HepG2 (cell line): ENCODE measurements around the gene CARMIL3. TPM values are rescaled to one million over a fixed set of nuclear protein-coding genes. Genes with fewer than 3 reads are reported as not detected.

Experiments
- AGO2 ChIP-seq: fragments of 200-400 bp; formaldehyde crosslinking; optimal IDR thresholded peaks from 2 replicates; pipeline ENCODE3; 2017; ENCODE audit warnings: mild to moderate bottlenecking, low read depth, low read length, moderate library complexity
- CREB1 ChIP-seq, 2 experiments: fragments of 450-650 bp in 1 of 2; IDR thresholded peaks; 2 replicates each; pipeline ENCODE4 v1.6.1; 2016 to 2017; ENCODE audit warnings: control low read depth in 1 of 2, mild to moderate bottlenecking in 1 of 2, missing compliant biosample characterization in 1 of 2, missing genetic modification characterization in 1 of 2
- MTA1 ChIP-seq: sonication (generic); formaldehyde crosslinking; IDR thresholded peaks from 2 replicates; pipeline ENCODE4 v1.4.0; 2020; ENCODE audit warnings: missing genetic modification reagents, mild to moderate bottlenecking, borderline replicate concordance
- NR2F1 ChIP-seq, 2 experiments: fragments of 450-650 bp in 1 of 2; formaldehyde crosslinking in 1 of 2; IDR thresholded peaks; 2 replicates each; pipeline versions ENCODE4 v1.5.0 to v1.6.1; 2016 to 2020; ENCODE audit warnings: mild to moderate bottlenecking in 1 of 2, missing compliant biosample characterization in 1 of 2, missing genetic modification reagents in 1 of 2, moderate library complexity in 1 of 2
- PHB2 ChIP-seq: fragments of 450-650 bp; IDR thresholded peaks from 2 replicates; pipeline ENCODE4 v1.6.1; 2018; ENCODE audit not compliant: partially characterized antibody
- TBP ChIP-seq: sonication (generic); formaldehyde crosslinking; IDR thresholded peaks from 2 replicates; pipeline ENCODE4 v1.5.0; 2020; ENCODE audit warnings: missing genetic modification reagents
- ZFP1 ChIP-seq: IDR thresholded peaks from 2 replicates; pipeline ENCODE4 v1.6.1; 2016
- ZNF407 ChIP-seq: sonication (generic); formaldehyde crosslinking; IDR thresholded peaks from one replicate; pipeline ENCODE4 v1.5.1; 2020; ENCODE audit warnings: mild to moderate bottlenecking, missing genetic modification reagents; ENCODE audit errors: not compliant biosample characterization
- ZNF550 ChIP-seq: sonication (generic); formaldehyde crosslinking; IDR thresholded peaks from 2 replicates; pipeline ENCODE4 v1.4.0; 2020; ENCODE audit warnings: mild to moderate bottlenecking, missing genetic modification reagents, borderline replicate concordance
- polyA plus RNA-seq, 8 experiments: library from polyadenylated mRNA; depleted of rRNA in 3 of 8; stranded (reverse) in 7 of 8; unstranded in 1 of 8; fragments of >200 nt; fragmentation: Illumina TruSeq in 4 of 8; extraction: Trizol in 4 of 8; gene quantifications; 2 replicates each; pipeline versions ENCODE4 v1.2.1 to v1.2.3, GENCODE V29; 2011 to 2016; ENCODE audit warnings: low read depth in 4 of 8, missing spikeins in 1 of 8, mixed read lengths in 1 of 8; ENCODE audit not compliant: insufficient read depth in 1 of 8
- total RNA-seq, 5 experiments: library from RNA; depleted of rRNA; stranded (reverse); fragments of >200 nt; fragmentation: Illumina TruSeq; extraction: Trizol; gene quantifications; 2 replicates each; pipeline ENCODE4 v1.2.3, GENCODE V29; 2016; ENCODE audit warnings: low read depth in 1 of 5
- TF ChIP-seq, protein P1 (sequence below): sonication (generic); formaldehyde crosslinking; IDR thresholded peaks from 2 replicates; pipeline ENCODE4 v1.5.1; 2020; ENCODE audit warnings: mild to moderate bottlenecking, missing genetic modification reagents, borderline replicate concordance
- TF ChIP-seq, protein P2 (sequence below): sonication (generic); formaldehyde crosslinking; IDR thresholded peaks from 2 replicates; pipeline ENCODE4 v1.4.0; 2020; ENCODE audit warnings: mild to moderate bottlenecking, missing genetic modification reagents

CARMIL3 gene
- total and polyA plus RNA-seq, 2 of the 13 experiments (the other 11 are each of a cell fraction or from before 2014, with no cell fraction given) = 0.27 to 0.55 TPM

GRCh38 chr14:24113801-24114531, 62.2 kb downstream of the CARMIL3 start (continued):
- TF ChIP-seq ZNF407 (CRISPR knock-in tag) (peak; percentile 91), NR2F1 (CRISPR knock-in tag; IDR thresholded peaks at IDR 0.05) (peak; percentile 74 to 90), ZNF550 (peak; percentile 93), TBP (CRISPR knock-in tag) (peak; percentile 31), PHB2 (no peak), CREB1 (IDR thresholded peaks at IDR 0.05) (peak; percentile 66), CREB1 (CRISPR knock-in tag; IDR thresholded peaks at IDR 0.05) (no peak), MTA1 (CRISPR knock-in tag) (peak; percentile 100), ZFP1 (CRISPR knock-in tag) (peak; percentile 100), AGO2 (peak; percentile 91)
- TF ChIP-seq, protein P1, sequence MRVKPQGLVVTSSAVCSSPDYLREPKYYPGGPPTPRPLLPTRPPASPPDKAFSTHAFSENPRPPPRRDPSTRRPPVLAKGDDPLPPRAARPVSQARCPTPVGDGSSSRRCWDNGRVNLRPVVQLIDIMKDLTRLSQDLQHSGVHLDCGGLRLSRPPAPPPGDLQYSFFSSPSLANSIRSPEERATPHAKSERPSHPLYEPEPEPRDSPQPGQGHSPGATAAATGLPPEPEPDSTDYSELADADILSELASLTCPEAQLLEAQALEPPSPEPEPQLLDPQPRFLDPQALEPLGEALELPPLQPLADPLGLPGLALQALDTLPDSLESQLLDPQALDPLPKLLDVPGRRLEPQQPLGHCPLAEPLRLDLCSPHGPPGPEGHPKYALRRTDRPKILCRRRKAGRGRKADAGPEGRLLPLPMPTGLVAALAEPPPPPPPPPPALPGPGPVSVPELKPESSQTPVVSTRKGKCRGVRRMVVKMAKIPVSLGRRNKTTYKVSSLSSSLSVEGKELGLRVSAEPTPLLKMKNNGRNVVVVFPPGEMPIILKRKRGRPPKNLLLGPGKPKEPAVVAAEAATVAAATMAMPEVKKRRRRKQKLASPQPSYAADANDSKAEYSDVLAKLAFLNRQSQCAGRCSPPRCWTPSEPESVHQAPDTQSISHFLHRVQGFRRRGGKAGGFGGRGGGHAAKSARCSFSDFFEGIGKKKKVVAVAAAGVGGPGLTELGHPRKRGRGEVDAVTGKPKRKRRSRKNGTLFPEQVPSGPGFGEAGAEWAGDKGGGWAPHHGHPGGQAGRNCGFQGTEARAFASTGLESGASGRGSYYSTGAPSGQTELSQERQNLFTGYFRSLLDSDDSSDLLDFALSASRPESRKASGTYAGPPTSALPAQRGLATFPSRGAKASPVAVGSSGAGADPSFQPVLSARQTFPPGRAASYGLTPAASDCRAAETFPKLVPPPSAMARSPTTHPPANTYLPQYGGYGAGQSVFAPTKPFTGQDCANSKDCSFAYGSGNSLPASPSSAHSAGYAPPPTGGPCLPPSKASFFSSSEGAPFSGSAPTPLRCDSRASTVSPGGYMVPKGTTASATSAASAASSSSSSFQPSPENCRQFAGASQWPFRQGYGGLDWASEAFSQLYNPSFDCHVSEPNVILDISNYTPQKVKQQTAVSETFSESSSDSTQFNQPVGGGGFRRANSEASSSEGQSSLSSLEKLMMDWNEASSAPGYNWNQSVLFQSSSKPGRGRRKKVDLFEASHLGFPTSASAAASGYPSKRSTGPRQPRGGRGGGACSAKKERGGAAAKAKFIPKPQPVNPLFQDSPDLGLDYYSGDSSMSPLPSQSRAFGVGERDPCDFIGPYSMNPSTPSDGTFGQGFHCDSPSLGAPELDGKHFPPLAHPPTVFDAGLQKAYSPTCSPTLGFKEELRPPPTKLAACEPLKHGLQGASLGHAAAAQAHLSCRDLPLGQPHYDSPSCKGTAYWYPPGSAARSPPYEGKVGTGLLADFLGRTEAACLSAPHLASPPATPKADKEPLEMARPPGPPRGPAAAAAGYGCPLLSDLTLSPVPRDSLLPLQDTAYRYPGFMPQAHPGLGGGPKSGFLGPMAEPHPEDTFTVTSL (CRISPR knock-in tag) = no peak
- TF ChIP-seq, protein P2, sequence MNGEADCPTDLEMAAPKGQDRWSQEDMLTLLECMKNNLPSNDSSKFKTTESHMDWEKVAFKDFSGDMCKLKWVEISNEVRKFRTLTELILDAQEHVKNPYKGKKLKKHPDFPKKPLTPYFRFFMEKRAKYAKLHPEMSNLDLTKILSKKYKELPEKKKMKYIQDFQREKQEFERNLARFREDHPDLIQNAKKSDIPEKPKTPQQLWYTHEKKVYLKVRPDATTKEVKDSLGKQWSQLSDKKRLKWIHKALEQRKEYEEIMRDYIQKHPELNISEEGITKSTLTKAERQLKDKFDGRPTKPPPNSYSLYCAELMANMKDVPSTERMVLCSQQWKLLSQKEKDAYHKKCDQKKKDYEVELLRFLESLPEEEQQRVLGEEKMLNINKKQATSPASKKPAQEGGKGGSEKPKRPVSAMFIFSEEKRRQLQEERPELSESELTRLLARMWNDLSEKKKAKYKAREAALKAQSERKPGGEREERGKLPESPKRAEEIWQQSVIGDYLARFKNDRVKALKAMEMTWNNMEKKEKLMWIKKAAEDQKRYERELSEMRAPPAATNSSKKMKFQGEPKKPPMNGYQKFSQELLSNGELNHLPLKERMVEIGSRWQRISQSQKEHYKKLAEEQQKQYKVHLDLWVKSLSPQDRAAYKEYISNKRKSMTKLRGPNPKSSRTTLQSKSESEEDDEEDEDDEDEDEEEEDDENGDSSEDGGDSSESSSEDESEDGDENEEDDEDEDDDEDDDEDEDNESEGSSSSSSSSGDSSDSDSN (CRISPR knock-in tag) = peak; percentile 98
